SU-DHL-6 (cell line): ENCODE data around the gene TMEM11.

Experiments used
- CTCF ChIP-seq: fragments of 200-600 bp; sonication (generic); IDR thresholded peaks from one replicate; pipeline ENCODE4 v1.5.1; 2017; ENCODE audit warnings: antibody characterized with exemption, mild to moderate bottlenecking, low read length, moderate library complexity; ENCODE audit not compliant: insufficient read depth, poor library complexity, severe bottlenecking
- EZH2phosphoT487 ChIP-seq: fragments of 200-600 bp; sonication (generic), shearing (Covaris generic); conservative IDR thresholded peaks from 2 replicates; pipeline ENCODE4 v1.6.1; 2018; ENCODE audit warnings: mild to moderate bottlenecking, antibody characterized with exemption, low read length, moderate library complexity, mixed read lengths

GRCh38 chr17:21161498-21162393 is 52.2 kb downstream of the TMEM11 start:
- no peak for TF ChIP-seq CTCF
- TF ChIP-seq EZH2phosphoT487: no peak
